C4-2B (cell line): ENCODE measurements around the gene FOXS1.

ENCODE experiments used
- CTCF ChIP-seq: fragments of 450-650 bp; conservative IDR thresholded peaks from 2 replicates; pipeline ENCODE4 v1.5.1; 2017; ENCODE audit warnings: mild to moderate bottlenecking
- ZFX ChIP-seq: fragments of 450-650 bp; IDR thresholded peaks from 2 replicates; pipeline ENCODE4 v1.6.1; 2017

- TF ChIP-seq CTCF = no peak
- no peak for TF ChIP-seq ZFX
Observed at GRCh38 chr20:31881945-31882344, 36.5 kb upstream of the FOXS1 start.
